Stomach (tissue), 4 donors: Measurements from ENCODE around the gene GPC6.

Experiments used
- POLR2A ChIP-seq, 4 donors: fragments of 450-650 bp; IDR thresholded peaks; one replicate each; pipeline ENCODE4 v1.6.1; 2016; ENCODE audit warnings: antibody characterized with exemption in 4 of 4, control low read depth in 2 of 4, mild to moderate bottlenecking in 1 of 4, moderate library complexity in 1 of 4
- TF ChIP-seq, protein P1 (sequence below), 7 experiments: fragments of 450-650 bp in 4 of 7; fragments of 200-600 bp in 3 of 7; sonication (generic) in 3 of 7; IDR thresholded peaks; one replicate each; pipeline ENCODE4 v1.5.1; 2016 to 2019; ENCODE audit warnings: antibody characterized with exemption in 7 of 7, control low read depth in 2 of 7, mild to moderate bottlenecking in 1 of 7

DNA sequence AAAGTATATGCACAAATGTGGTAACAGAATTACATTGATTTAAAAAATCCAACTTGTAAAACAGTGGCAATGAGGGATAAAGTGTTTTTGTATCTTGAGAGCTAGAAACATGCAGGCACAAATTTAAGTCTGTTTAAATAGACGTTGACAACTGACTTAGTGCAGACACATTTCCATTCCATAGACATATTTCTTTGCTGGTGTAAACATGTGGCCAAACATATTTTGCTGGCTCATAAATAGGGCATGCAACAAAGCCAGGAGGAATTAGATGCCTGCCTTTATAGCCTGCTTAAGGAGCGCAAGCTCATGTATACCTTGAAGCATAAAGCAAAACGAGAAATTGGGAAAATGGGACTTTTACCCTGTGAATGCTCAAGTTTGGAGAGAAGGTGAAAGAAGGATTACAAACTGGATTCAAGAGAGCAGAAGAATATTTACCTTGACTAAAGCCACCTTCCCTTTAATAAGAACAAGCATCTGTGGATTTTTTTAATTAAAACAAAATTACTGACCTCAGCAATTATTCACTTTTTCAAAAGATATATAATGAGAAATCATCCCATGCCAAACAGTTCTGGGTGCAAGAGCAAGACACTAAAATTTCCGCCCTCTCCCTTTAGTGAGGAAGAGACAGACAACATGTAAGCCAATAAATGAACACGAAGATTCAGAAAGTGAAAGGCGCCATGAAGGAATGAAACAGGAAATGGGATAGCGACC lies 1181.9 kb downstream of the GPC6 start:
- TF ChIP-seq, protein P1, sequence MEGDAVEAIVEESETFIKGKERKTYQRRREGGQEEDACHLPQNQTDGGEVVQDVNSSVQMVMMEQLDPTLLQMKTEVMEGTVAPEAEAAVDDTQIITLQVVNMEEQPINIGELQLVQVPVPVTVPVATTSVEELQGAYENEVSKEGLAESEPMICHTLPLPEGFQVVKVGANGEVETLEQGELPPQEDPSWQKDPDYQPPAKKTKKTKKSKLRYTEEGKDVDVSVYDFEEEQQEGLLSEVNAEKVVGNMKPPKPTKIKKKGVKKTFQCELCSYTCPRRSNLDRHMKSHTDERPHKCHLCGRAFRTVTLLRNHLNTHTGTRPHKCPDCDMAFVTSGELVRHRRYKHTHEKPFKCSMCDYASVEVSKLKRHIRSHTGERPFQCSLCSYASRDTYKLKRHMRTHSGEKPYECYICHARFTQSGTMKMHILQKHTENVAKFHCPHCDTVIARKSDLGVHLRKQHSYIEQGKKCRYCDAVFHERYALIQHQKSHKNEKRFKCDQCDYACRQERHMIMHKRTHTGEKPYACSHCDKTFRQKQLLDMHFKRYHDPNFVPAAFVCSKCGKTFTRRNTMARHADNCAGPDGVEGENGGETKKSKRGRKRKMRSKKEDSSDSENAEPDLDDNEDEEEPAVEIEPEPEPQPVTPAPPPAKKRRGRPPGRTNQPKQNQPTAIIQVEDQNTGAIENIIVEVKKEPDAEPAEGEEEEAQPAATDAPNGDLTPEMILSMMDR (IDR thresholded peaks at IDR 0.05): no peak
- TF ChIP-seq POLR2A (IDR thresholded peaks at IDR 0.05): no peak
